AG09309 (cell line): ENCODE data around the gene FRMD3.

Source experiments
- DNase-seq: peaks from one replicate; pipeline ENCODE4 v3.0.0-alpha.2; 2010; ENCODE audit warnings: low read depth
- H3K4me3 ChIP-seq: 2 replicates; pipeline ENCODE4 v1.5.1; 2011; ENCODE audit warnings: mild to moderate bottlenecking, low read depth, low read length, moderate library complexity; ENCODE audit not compliant: control insufficient read depth
- CTCF ChIP-seq: IDR thresholded peaks from 2 replicates; pipeline ENCODE4 v1.5.1; 2011; ENCODE audit warnings: mild to moderate bottlenecking, low read depth, low read length, inconsistent platforms; ENCODE audit not compliant: insufficient read depth, control insufficient read depth; ENCODE audit errors: missing control alignments

Gene FRMD3

GRCh38 chr9:83291196-83291595, 247.0 kb downstream of the FRMD3 start:
- TF ChIP-seq CTCF: no peak
- DNase-seq: no peak

GRCh38 chr9:83290692-83291091, 247.5 kb downstream of the FRMD3 start:
- no peak overlapping the region for H3K4me3 ChIP-seq
- TF ChIP-seq CTCF: no peak
- no peak for DNase-seq

More at GRCh38 chr9:83291196-83291595, 247.0 kb downstream of the FRMD3 start:
- no peak overlapping the region for H3K4me3 ChIP-seq

DNA sequence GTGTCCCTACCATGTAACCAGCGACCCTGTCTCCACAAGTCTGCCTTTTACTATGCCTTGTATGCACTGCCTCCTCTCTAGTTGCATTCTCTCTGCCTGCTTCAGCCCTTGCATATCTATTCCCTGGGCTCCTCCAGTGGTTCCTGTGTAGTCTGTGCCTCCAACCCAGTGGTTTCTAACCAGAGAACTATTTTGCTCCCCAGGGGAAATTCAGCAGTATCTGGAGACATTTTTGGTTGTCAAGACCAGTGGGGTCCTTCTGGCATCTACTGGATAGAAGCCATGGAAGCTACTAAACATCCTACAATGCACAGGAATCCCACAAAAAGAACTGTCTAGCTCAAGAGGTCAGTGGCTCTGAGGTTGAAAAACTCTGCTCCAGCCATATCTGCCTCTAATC, 251.2 kb downstream of the FRMD3 start:
- no peak for DNase-seq
- H3K4me3 ChIP-seq: no peak overlapping the region
- TF ChIP-seq CTCF: no peak

DNA sequence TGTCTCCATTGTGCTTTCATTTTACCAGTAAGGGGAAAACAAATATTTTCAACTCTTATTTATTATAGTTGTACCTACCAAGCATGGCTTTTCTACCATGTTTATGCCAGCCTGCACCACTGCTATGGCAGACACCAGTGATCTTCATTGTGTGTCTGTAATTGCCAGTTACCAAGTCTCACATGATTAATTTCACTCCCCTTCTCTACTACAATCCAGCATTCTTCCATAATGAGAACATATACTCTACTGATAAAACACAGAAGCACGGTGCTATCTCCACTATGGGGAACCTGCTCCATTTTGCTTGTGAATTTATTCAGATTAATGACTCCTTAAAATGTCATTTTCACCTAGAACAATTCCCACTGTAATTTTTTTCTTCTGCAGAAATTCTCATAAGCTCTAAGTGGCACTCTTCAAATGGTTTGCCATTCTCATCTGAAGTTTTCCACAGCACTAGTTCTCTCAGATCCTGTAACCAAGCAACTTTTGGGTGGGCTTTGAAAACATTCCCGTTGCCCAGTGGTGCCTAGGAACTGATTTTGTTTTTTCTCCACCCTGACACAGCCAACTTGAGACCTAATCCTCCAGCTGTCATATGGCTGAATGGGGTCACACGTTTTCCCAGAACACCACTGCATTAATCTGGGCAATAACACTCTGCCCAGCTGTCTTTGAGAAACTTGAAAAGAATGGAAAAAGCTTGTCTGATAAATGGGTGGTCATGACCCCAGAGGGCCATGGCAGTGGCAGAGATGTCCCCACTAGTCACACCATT, 252.6 kb downstream of the FRMD3 start:
- no peak overlapping the region for H3K4me3 ChIP-seq
- DNase-seq: no peak
- TF ChIP-seq CTCF: no peak

- no peak overlapping the region for H3K4me3 ChIP-seq
- TF ChIP-seq CTCF: no peak
- no peak for DNase-seq
Measured at GRCh38 chr9:83284746-83285145, 253.5 kb downstream of the FRMD3 start.

DNA sequence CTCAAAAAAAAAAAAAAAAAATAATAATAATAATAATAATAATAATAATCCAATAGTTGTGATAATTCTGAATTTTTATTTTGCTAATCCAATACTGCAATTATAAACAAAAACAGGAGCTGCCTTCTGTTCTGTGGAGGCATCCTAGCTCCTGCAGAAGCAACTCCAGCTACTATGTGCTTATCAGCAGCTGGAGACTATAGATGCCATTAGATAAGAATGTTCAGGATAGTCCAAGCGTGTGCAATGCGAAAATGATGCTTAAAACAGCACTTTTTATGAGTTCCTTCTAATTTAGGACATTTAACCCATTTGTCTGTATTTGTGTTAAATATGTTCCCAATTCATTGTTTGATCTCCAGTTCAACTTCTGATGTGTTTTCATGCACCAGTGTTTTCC, 254.7 kb downstream of the FRMD3 start:
- no peak for DNase-seq
- H3K4me3 ChIP-seq: no peak overlapping the region
- TF ChIP-seq CTCF: no peak
